Kidney (tissue), 14 donors: ENCODE measurements around the gene TCEAL3. TPM values are rescaled to one million over a fixed set of nuclear protein-coding genes. Genes with fewer than 3 reads are reported as not detected.
"Not testable (repeated sequence)": the region's sequence is repeated elsewhere in the genome, so short reads cannot be mapped to it uniquely, and the experiment has no call there.

Experiments used
- DNase-seq, 5 donors: peaks; one replicate each; pipeline ENCODE4 v3.0.0-alpha.2; 2013 to 2020
- FAIRE-seq: peaks from 2 replicates; lab custom pipeline; 2012; peaks lifted over from hg19 to GRCh38; lab: Jason Lieb, UNC
- H3K27ac ChIP-seq, 2 donors: one replicate each; pipeline ENCODE4 v1.7.0; 2013; ENCODE audit warnings: low read depth in 2 of 2, low read length in 2 of 2, inconsistent platforms in 1 of 2
- H3K27me3 ChIP-seq: one replicate; pipeline ENCODE4 v1.7.1; 2013; ENCODE audit warnings: low read length, inconsistent platforms; ENCODE audit not compliant: control insufficient read depth, insufficient read depth
- H3K36me3 ChIP-seq, 3 donors: one replicate each; pipeline versions ENCODE4 v1.7.0 to v1.7.1; 2013; ENCODE audit warnings: low read length in 3 of 3, control low read depth in 1 of 3, inconsistent platforms in 1 of 3; ENCODE audit not compliant: insufficient read depth in 3 of 3, control insufficient read depth in 2 of 3
- H3K4me1 ChIP-seq, 3 donors: one replicate each; pipeline versions ENCODE4 v1.7.0 to v1.7.1; 2013; ENCODE audit warnings: low read length in 3 of 3, inconsistent platforms in 1 of 3, low read depth in 1 of 3; ENCODE audit not compliant: control insufficient read depth in 2 of 3, insufficient read depth in 2 of 3
- H3K4me3 ChIP-seq, 3 donors: one replicate each; pipeline versions ENCODE4 v1.7.0 to v1.8.1; 2013; ENCODE audit warnings: low read length in 3 of 3, control low read depth in 1 of 3, inconsistent platforms in 1 of 3
- H3K9ac ChIP-seq, 3 donors: one replicate each; pipeline versions ENCODE4 v1.7.0 to v1.7.1; 2013; ENCODE audit warnings: low read length in 3 of 3, control low read depth in 1 of 3, inconsistent platforms in 1 of 3
- H3K9me3 ChIP-seq, 3 donors: one replicate each; pipeline versions ENCODE4 v1.7.0 to v1.7.1; 2013; ENCODE audit warnings: low read length in 3 of 3, control low read depth in 1 of 3, inconsistent platforms in 1 of 3; ENCODE audit not compliant: control insufficient read depth in 2 of 3, insufficient read depth in 1 of 3
- CTCF ChIP-seq: IDR thresholded peaks from 3 replicates; pipeline ENCODE4 v1.5.1; 2012; ENCODE audit warnings: mild to moderate bottlenecking, moderate library complexity, borderline replicate concordance; ENCODE audit not compliant: insufficient read depth; ENCODE audit errors: extremely low read depth
- intact Hi-C: fragments of 100-400 bp; cut with DNase I; formaldehyde crosslinking; loops from one replicate; pipeline ENCODE4 v1.11.1; 2022
- polyA plus RNA-seq: library from polyadenylated mRNA; stranded (reverse); fragments of 350-450 nt; fragmentation: Illumina TruSeq; extraction: RNeasy Lipid Tissue Mini Kit (QIAGEN cat#74804); gene quantifications from one replicate; pipeline ENCODE4 v1.2.3, GENCODE V29; 2014; ENCODE audit warnings: low read depth, low replicate concordance; ENCODE audit not compliant: insufficient read depth
- total RNA-seq: library from RNA; stranded (reverse); fragmentation: NEBNext Ultra II Directional; extraction: Animal tissue kit (Norgen Biotek cat#: 25700); gene quantifications from one replicate; pipeline ENCODE4 v1.2.1, GENCODE V29; 2021
- donor health status: control.
- donor health status: control.
- donor health status: control.
- donor health status: control.
- donor health status: control.
- donor health status: DM: yes; HTN: yes; CAD: no.
- donor health status: Normal renal cell carcinoma (clear cell type).

Gene TCEAL3
- total and polyA plus RNA-seq, 2 donors from 2014 or later = 34.2 to 70.1 TPM

GRCh38 chrX:103644125-103644524 lies 36.4 kb downstream of the TCEAL3 start:
- intact Hi-C loops = no loop called here

GRCh38 chrX:103647630-103648029 lies 39.9 kb downstream of the TCEAL3 start:
- intact Hi-C loops = no loop called here
- TF ChIP-seq CTCF = no peak
- FAIRE-seq (no peak), DNase-seq (no peak)
- H3K27ac ChIP-seq = no peak overlapping the region
- no peaks in the 10 kb centered on the region for H3K27me3 ChIP-seq
- H3K4me1 ChIP-seq = no peaks in the 10 kb centered on the region
- no peak overlapping the region for H3K9ac ChIP-seq
- no peak overlapping the region for H3K4me3 ChIP-seq
- no peaks in the 10 kb centered on the region for H3K36me3 ChIP-seq
- no peaks in the 10 kb centered on the region for H3K9me3 ChIP-seq

More at GRCh38 chrX:103644125-103644524, 36.4 kb downstream of the TCEAL3 start:
- FAIRE-seq (no peak), DNase-seq (no peak)
- Histone ChIP-seq H3K36me3 (no peaks in the 10 kb centered on the region), H3K9me3 (no peaks in the 10 kb centered on the region), H3K4me3 (no peak overlapping the region), H3K4me1 (no peaks in the 10 kb centered on the region), H3K27ac (no peak overlapping the region), H3K27me3 (no peaks in the 10 kb centered on the region), H3K9ac (no peak overlapping the region)
- no peak for TF ChIP-seq CTCF

GRCh38 chrX:103651151-103651773 lies 43.5 kb downstream of the TCEAL3 start:
- no peak overlapping the region for H3K4me3 ChIP-seq
- H3K27me3 ChIP-seq = no peaks in the 10 kb centered on the region
- H3K9me3 ChIP-seq = no peaks in the 10 kb centered on the region
- no peak overlapping the region for H3K27ac ChIP-seq
- H3K9ac ChIP-seq = no peak overlapping the region
- FAIRE-seq (no peak), DNase-seq (no peak)
- TF ChIP-seq CTCF = no peak
- intact Hi-C loops = no loop called here
- no peaks in the 10 kb centered on the region for H3K4me1 ChIP-seq
- H3K36me3 ChIP-seq = no peaks in the 10 kb centered on the region

- intact Hi-C loops, H3K27me3 ChIP-seq, FAIRE-seq, H3K4me3 ChIP-seq, H3K36me3 ChIP-seq, H3K27ac ChIP-seq, DNase-seq, H3K9ac ChIP-seq, H3K4me1 ChIP-seq, H3K9me3 ChIP-seq: not testable (repeated sequence)
These were observed 47.7 kb downstream of the TCEAL3 start for GRCh38 chrX:103655230-103656000.
